Activated CD8-positive, alpha-beta memory T cell treated with anti-CD3 and anti-CD28 coated beads for 1 hour (primary cell): ENCODE data around the gene RNF19B.

ENCODE experiments used
- DNase-seq, 2 donors: peaks; one replicate each; pipeline ENCODE4 v3.0.0-alpha.2; 2020; ENCODE audit warnings: low read depth in 1 of 2; ENCODE audit errors: extremely low read depth in 1 of 2

Gene RNF19B

GRCh38 chr1:32969566-32969965 lies 5.0 kb upstream of the RNF19B start:
- no peak for DNase-seq

- DNase-seq, result no peak
Observed at GRCh38 chr1:32967888-32968568, 3.4 kb upstream of the RNF19B start.

GRCh38 chr1:32966900-32967299 lies 2.3 kb upstream of the RNF19B start:
- DNase-seq, result no peak

- no peak for DNase-seq
Observed at GRCh38 chr1:32965251-32965747, 690 bp upstream of the RNF19B start.

GRCh38 chr1:32963746-32964460 lies 706 bp downstream of the RNF19B start:
- DNase-seq, result peak; percentile 9 to 31

- DNase-seq, result no peak
Observed at GRCh38 chr1:32962248-32962896, 2.2 kb downstream of the RNF19B start.

- no peak for DNase-seq
Observed at GRCh38 chr1:32960819-32961355, 3.7 kb downstream of the RNF19B start.

- DNase-seq, result no peak
Observed at GRCh38 chr1:32960342-32960741, 4.3 kb downstream of the RNF19B start.

GRCh38 chr1:32958827-32959226 lies 5.8 kb downstream of the RNF19B start:
- no peak for DNase-seq

GRCh38 chr1:32957017-32957416 lies 7.6 kb downstream of the RNF19B start:
- DNase-seq, result no peak

- DNase-seq, result no peak
Observed at GRCh38 chr1:32954168-32954567, 10.4 kb downstream of the RNF19B start.

GRCh38 chr1:32953495-32953894 lies 11.1 kb downstream of the RNF19B start:
- no peak for DNase-seq

- no peak for DNase-seq
Observed at GRCh38 chr1:32949519-32949918, 15.1 kb downstream of the RNF19B start.

- DNase-seq, result no peak
Observed at GRCh38 chr1:32948905-32949304, 15.7 kb downstream of the RNF19B start.

- DNase-seq, result no peak
Observed at GRCh38 chr1:32948390-32948722, 16.3 kb downstream of the RNF19B start.

GRCh38 chr1:32947669-32948389 lies 16.8 kb downstream of the RNF19B start:
- DNase-seq, result no peak

GRCh38 chr1:32946413-32946812 lies 18.2 kb downstream of the RNF19B start:
- no peak for DNase-seq

GRCh38 chr1:32944180-32944579 lies 20.4 kb downstream of the RNF19B start:
- DNase-seq, result no peak

- DNase-seq, result no peak
Observed at GRCh38 chr1:32939655-32940371, 24.8 kb downstream of the RNF19B start.

- DNase-seq, result no peak
Observed at GRCh38 chr1:32937061-32937460, 27.5 kb downstream of the RNF19B start.
